ENCODE results near the gene MYL11.

Gene MYL11

GRCh38 chr16:30349675-30350074, 24.9 kb upstream of the MYL11 start:
- no peaks in the 10 kb centered on the region for H3K27me3 ChIP-seq (ENCODE audit: insufficient read depth, low read length)
- peaks cover 9% of the 10 kb centered on the region for H3K4me1 ChIP-seq (ENCODE audit: insufficient read depth, low read length)
- H3K36me3 ChIP-seq (ENCODE audit: insufficient read depth, low read length), result peaks cover 38% of the 10 kb centered on the region
- H2AFZ ChIP-seq (ENCODE audit: low read depth, low read length), result no peak overlapping the region
- H3K9me3 ChIP-seq (ENCODE audit: low read length), result no peaks in the 10 kb centered on the region
- H3K4me3 ChIP-seq (ENCODE audit: low read length), result no peak overlapping the region

GRCh38 chr16:30350134-30350871, 24.3 kb upstream of the MYL11 start:
- H3K4me3 ChIP-seq (ENCODE audit: low read length), result no peak overlapping the region
- peaks cover 38% of the 10 kb centered on the region for H3K36me3 ChIP-seq (ENCODE audit: insufficient read depth, low read length)
- peaks cover 9% of the 10 kb centered on the region for H3K4me1 ChIP-seq (ENCODE audit: insufficient read depth, low read length)
- no peak overlapping the region for H2AFZ ChIP-seq (ENCODE audit: low read depth, low read length)
- H3K9me3 ChIP-seq (ENCODE audit: low read length), result no peaks in the 10 kb centered on the region
- no peaks in the 10 kb centered on the region for H3K27me3 ChIP-seq (ENCODE audit: insufficient read depth, low read length)

DNA sequence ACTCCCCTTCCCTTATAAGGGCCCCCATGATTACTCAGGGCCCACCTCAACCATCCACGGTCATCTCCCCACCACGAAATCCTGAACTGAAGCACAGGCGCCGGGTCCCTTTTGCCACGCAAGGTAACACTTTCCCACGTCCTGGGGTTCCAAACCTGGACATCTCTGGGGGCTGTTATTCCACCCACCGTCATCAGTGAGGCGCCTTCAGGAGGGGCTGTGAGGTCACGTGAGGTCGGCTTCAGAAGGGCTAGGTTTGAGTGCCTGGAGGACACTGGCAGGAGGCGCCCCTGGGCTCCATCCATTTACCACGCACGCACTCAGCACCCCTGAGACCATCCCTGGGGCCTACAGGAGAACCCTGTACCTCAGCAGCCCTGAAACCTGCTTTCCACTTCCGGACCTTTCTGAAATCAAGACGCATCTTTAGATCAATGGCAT, 23.6 kb upstream of the MYL11 start:
- no peaks in the 10 kb centered on the region for H3K9me3 ChIP-seq (ENCODE audit: low read length)
- no peaks in the 10 kb centered on the region for H3K27me3 ChIP-seq (ENCODE audit: insufficient read depth, low read length)
- no peak overlapping the region for H3K4me3 ChIP-seq (ENCODE audit: low read length)
- peaks cover 12% of the 10 kb centered on the region for H3K4me1 ChIP-seq (ENCODE audit: insufficient read depth, low read length)
- H2AFZ ChIP-seq (ENCODE audit: low read depth, low read length), result no peak overlapping the region
- peaks cover 38% of the 10 kb centered on the region for H3K36me3 ChIP-seq (ENCODE audit: insufficient read depth, low read length)

GRCh38 chr16:30351586-30352419, 22.8 kb upstream of the MYL11 start:
- H3K4me3 ChIP-seq (ENCODE audit: low read length), result no peak overlapping the region
- H3K9me3 ChIP-seq (ENCODE audit: low read length), result no peaks in the 10 kb centered on the region
- H3K4me1 ChIP-seq (ENCODE audit: insufficient read depth, low read length), result peaks cover 19% of the 10 kb centered on the region
- H3K27me3 ChIP-seq (ENCODE audit: insufficient read depth, low read length), result no peaks in the 10 kb centered on the region
- H2AFZ ChIP-seq (ENCODE audit: low read depth, low read length), result no peak overlapping the region
- H3K36me3 ChIP-seq (ENCODE audit: insufficient read depth, low read length), result peaks cover 41% of the 10 kb centered on the region

- H2AFZ ChIP-seq (ENCODE audit: low read depth, low read length), result no peak overlapping the region
- H3K36me3 ChIP-seq (ENCODE audit: insufficient read depth, low read length), result peaks cover 50% of the 10 kb centered on the region
- H3K4me3 ChIP-seq (ENCODE audit: low read length), result no peak overlapping the region
- H3K4me1 ChIP-seq (ENCODE audit: insufficient read depth, low read length), result peaks cover 19% of the 10 kb centered on the region
- H3K27me3 ChIP-seq (ENCODE audit: insufficient read depth, low read length), result no peaks in the 10 kb centered on the region
- H3K9me3 ChIP-seq (ENCODE audit: low read length), result no peaks in the 10 kb centered on the region
Observed at GRCh38 chr16:30352488-30353401, 21.9 kb upstream of the MYL11 start.

- Histone ChIP-seq H3K27me3 (ENCODE audit: insufficient read depth, low read length) (no peaks in the 10 kb centered on the region), H3K4me1 (ENCODE audit: insufficient read depth, low read length) (peaks cover 19% of the 10 kb centered on the region)
Observed at GRCh38 chr16:30353438-30354129, 21.0 kb upstream of the MYL11 start.

GRCh38 chr16:30354423-30355143, 20.0 kb upstream of the MYL11 start:
- Histone ChIP-seq H3K27me3 (ENCODE audit: insufficient read depth, low read length) (no peaks in the 10 kb centered on the region), H2AFZ (ENCODE audit: low read depth, low read length) (peak overlapping the region; percentile 58), H3K4me1 (ENCODE audit: insufficient read depth, low read length) (peaks cover 19% of the 10 kb centered on the region), H3K9me3 (ENCODE audit: low read length) (no peaks in the 10 kb centered on the region), H3K36me3 (ENCODE audit: insufficient read depth, low read length) (peaks cover 62% of the 10 kb centered on the region), H3K4me3 (ENCODE audit: low read length) (peak overlapping the region; percentile 82)

More at GRCh38 chr16:30353438-30354129, 21.0 kb upstream of the MYL11 start:
- Histone ChIP-seq H2AFZ (ENCODE audit: low read depth, low read length) (no peak overlapping the region), H3K9me3 (ENCODE audit: low read length) (no peaks in the 10 kb centered on the region), H3K36me3 (ENCODE audit: insufficient read depth, low read length) (peaks cover 55% of the 10 kb centered on the region), H3K4me3 (ENCODE audit: low read length) (peak overlapping the region; percentile 82)

DNA sequence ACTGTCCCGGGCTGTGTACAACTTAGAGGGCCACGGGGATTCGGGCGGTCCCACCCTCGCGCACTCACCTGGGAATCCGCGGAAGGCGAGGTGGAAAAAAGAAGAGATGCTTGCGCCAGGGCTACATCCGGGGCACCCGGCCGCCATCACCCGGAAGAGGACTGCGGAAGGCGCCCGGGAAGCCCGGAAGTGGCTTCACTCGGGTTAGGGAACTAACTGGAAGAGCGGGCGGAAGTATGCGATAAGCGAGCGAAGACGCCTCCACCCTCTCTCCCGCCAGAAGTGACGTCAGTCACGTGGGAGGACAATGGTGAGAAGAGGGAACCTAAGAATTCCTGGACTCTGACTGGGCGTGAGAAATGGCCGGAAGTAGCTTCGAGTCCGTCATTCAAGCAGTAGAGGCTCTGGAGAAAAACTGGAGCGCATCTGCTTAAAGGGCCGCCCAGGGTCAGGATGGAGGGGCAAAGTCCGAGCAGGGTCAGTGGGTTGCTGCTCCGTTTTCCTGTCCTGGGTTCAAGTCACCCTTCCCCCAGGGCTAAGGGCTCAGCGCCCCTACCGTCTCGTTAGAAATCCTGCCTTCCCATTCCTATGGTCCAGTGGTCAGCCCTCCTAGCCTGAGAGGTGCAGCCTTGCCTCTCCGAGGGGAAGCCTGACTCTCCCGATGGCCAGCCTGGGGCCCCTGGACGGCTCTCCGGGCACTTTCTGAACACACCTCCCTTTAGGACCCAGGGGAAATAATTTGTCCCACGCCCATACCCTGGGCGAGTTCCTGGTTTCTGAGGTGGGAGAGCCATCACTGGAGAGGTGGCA, 19.3 kb upstream of the MYL11 start, which contains the start of gene CD2BP2:
CD2BP2 (minus strand) TSS at position 165 of the 810 bp plus-strand sequence. CDS start 627 bp downstream, outside the sequence.
- peaks cover 62% of the 10 kb centered on the region for H3K36me3 ChIP-seq (ENCODE audit: insufficient read depth, low read length)
- H3K4me1 ChIP-seq (ENCODE audit: insufficient read depth, low read length), result peaks cover 19% of the 10 kb centered on the region

GRCh38 chr16:30355954-30356308, 18.7 kb upstream of the MYL11 start:
- Histone ChIP-seq H3K36me3 (ENCODE audit: insufficient read depth, low read length) (peaks cover 56% of the 10 kb centered on the region), H3K9me3 (ENCODE audit: low read length) (no peaks in the 10 kb centered on the region), H2AFZ (ENCODE audit: low read depth, low read length) (peak overlapping the region; percentile 64), H3K27me3 (ENCODE audit: insufficient read depth, low read length) (no peaks in the 10 kb centered on the region), H3K4me1 (ENCODE audit: insufficient read depth, low read length) (peaks cover 19% of the 10 kb centered on the region), H3K4me3 (ENCODE audit: low read length) (peak overlapping the region; percentile 82)

More for the DNA sequence above, 19.3 kb upstream of the MYL11 start, which contains the start of gene CD2BP2:
- peak within 1 kb of the TSS; percentile 64 for H2AFZ ChIP-seq (ENCODE audit: low read depth, low read length)
- no peaks in the 10 kb centered on the region for H3K9me3 ChIP-seq (ENCODE audit: low read length)
- H3K27me3 ChIP-seq (ENCODE audit: insufficient read depth, low read length), result no peaks in the 10 kb centered on the region
- H3K4me3 ChIP-seq (ENCODE audit: low read length), result peak within 1 kb of the TSS; percentile 82

GRCh38 chr16:30356401-30357084, 18.1 kb upstream of the MYL11 start:
- Histone ChIP-seq H3K9me3 (ENCODE audit: low read length) (no peaks in the 10 kb centered on the region), H3K4me3 (ENCODE audit: low read length) (peak overlapping the region; percentile 82), H3K36me3 (ENCODE audit: insufficient read depth, low read length) (peaks cover 50% of the 10 kb centered on the region), H3K4me1 (ENCODE audit: insufficient read depth, low read length) (peaks cover 19% of the 10 kb centered on the region), H2AFZ (ENCODE audit: low read depth, low read length) (no peak overlapping the region), H3K27me3 (ENCODE audit: insufficient read depth, low read length) (no peaks in the 10 kb centered on the region)
